Right lobe of liver (tissue), 6 donors: ENCODE measurements around the gene CRTC1. TPM values are rescaled to one million over a fixed set of nuclear protein-coding genes. Genes with fewer than 3 reads are reported as not detected.

Source experiments
- ATAC-seq, 4 donors: fragments of 200-7000 bp; cut with Tn5 transposase; one replicate each; pipeline ENCODE4 v1.9.1; 2020; ENCODE audit warnings: mild to moderate bottlenecking in 4 of 4, moderate library complexity in 4 of 4
- DNase-seq, 3 donors: peaks; one replicate each; pipeline ENCODE4 v3.0.0-alpha.2; 2020
- H3K27ac ChIP-seq, 3 donors: fragments of 200-600 bp; one replicate each; pipeline ENCODE4 v1.8.0; 2022
- H3K27me3 ChIP-seq, 2 donors: fragments of 200-600 bp; one replicate each; pipeline ENCODE4 v1.8.0; 2022
- H3K36me3 ChIP-seq, 4 donors: fragments of 200-600 bp; sonication (generic) in 1 of 4; one replicate each; pipeline versions ENCODE4 v1.5.1 to v1.8.0; 2017 to 2022; ENCODE audit warnings: control low read depth in 1 of 4
- H3K4me1 ChIP-seq, 4 donors: fragments of 200-600 bp; sonication (generic) in 1 of 4; one replicate each; pipeline versions ENCODE4 v1.5.1 to v1.8.0; 2017 to 2022; ENCODE audit warnings: control low read depth in 1 of 4
- H3K4me3 ChIP-seq, 3 donors: fragments of 200-600 bp; one replicate each; pipeline ENCODE4 v1.8.0; 2022
- H3K9me3 ChIP-seq, 4 donors: fragments of 200-600 bp; sonication (generic) in 1 of 4; one replicate each; pipeline versions ENCODE4 v1.5.1 to v1.8.0; 2017 to 2022; ENCODE audit warnings: control low read depth in 1 of 4
- POLR2A ChIP-seq: fragments of 450-650 bp; IDR thresholded peaks from one replicate; pipeline ENCODE4 v1.6.1; 2017; ENCODE audit warnings: antibody characterized with exemption, mild to moderate bottlenecking
- WGBS: methylation state at CpG from one replicate; pipeline ENCODE4 v1.1.6; 2018; ENCODE audit warnings: low coverage, low lambda C conversion rate; ENCODE audit not compliant: insufficient coverage; ENCODE audit errors: missing lambda C conversion rate; 5-methylcytosine and 5-hydroxymethylcytosine counted together
- intact Hi-C, 2 donors: fragments of 100-400 bp; cut with DNase I; formaldehyde crosslinking; loops; one replicate each; pipeline versions ENCODE4 v1.11.2 to v1.14.1; 2022
- total RNA-seq, 6 experiments: library from RNA; depleted of rRNA in 2 of 6; stranded (reverse); fragments of >200 nt in 2 of 6; fragmentation: NEBNext Ultra II Directional in 3 of 6; extraction: Animal tissue kit (Norgen Biotek cat#: 25700) in 3 of 6; gene quantifications; one replicate each; pipeline versions ENCODE4 v1.1.0 to v1.2.4, GENCODE V29; 2016 to 2023
- TF ChIP-seq, protein P1 (sequence below), 4 donors: fragments of 200-600 bp in 3 of 4; fragments of 450-650 bp in 1 of 4; IDR thresholded peaks; one replicate each; pipeline versions ENCODE4 v1.5.1 to v1.8.0; 2016 to 2022; ENCODE audit warnings: antibody characterized with exemption in 4 of 4, mild to moderate bottlenecking in 2 of 4
- donor health status: DM: no; HTN: yes; CAD: no.
- donor health status: DM: no; HTN: no; CAD: no.
- donor health status: DM: no; HTN: no; CAD: no.
- donor health status: DM: no; HTN: yes; CAD: no.
- donor health status: DM: no; HTN: yes; CAD: no.

The CRTC1 gene
- total RNA-seq, 6 experiments from 2014 or later, result 1.7 to 7.2 (median 4.9) TPM

DNA sequence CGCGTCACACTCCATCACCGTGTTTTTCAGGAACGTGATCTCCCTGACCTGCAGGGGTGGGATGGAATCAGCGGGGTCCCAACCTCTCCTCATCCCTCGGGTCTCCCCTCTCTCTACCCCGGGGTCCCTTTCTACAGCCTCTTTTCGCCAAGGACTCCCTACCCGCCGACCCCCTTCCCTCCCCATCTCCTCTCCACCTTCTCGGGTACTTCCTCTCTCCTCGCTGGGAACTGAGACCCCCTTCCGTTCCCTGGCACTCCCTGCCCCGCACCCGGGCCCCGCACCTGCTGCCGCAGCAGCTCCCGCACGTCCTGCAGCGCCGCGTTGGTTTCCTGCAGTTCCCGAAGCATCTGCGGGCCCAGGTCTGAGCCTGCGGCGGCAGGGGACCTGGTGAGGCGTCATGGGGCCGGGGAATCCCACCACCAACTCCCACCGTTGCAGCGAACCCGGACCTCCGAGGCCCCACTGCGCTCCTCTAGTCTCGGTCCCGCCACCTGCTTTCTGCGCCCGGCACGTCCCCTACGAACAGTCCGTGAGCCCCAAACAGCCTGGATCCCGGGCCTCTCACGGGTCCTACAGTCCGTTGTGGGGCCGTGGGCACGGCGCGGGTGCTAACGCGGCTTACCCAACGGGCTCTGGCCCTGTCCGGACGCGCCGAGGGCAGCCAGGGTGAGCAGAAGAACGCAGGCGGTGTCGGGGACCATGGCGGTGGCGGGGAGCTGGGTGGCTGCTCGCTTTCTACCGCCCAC, 107.3 kb downstream of the CRTC1 start, which contains the start of gene COMP:
TSS of gene COMP (minus strand) at position 740 of the 749 bp plus-strand sequence. CDS start at position 704, 36 bp downstream.
- Histone ChIP-seq H3K36me3 (no peaks in the 10 kb centered on the region), H3K4me3 (no peak within 1 kb of the TSS), H3K9me3 (no peaks in the 10 kb centered on the region), H3K27ac (no peak within 1 kb of the TSS), H3K4me1 (peaks cover 0 to 6% (median 0%) of the 10 kb centered on the region in 4 donors), H3K27me3 (peaks cover 20 to 41% of the 10 kb centered on the region in 2 donors)
- intact Hi-C loops, result no loop called here
- ATAC-seq (no peak), DNase-seq (peak in 1 of 3 donors; percentile 32)
- 4% methylated on average over 23 of the region's 61 CpGs for WGBS
- TF ChIP-seq POLR2A, result no peak
- TF ChIP-seq, protein P1, sequence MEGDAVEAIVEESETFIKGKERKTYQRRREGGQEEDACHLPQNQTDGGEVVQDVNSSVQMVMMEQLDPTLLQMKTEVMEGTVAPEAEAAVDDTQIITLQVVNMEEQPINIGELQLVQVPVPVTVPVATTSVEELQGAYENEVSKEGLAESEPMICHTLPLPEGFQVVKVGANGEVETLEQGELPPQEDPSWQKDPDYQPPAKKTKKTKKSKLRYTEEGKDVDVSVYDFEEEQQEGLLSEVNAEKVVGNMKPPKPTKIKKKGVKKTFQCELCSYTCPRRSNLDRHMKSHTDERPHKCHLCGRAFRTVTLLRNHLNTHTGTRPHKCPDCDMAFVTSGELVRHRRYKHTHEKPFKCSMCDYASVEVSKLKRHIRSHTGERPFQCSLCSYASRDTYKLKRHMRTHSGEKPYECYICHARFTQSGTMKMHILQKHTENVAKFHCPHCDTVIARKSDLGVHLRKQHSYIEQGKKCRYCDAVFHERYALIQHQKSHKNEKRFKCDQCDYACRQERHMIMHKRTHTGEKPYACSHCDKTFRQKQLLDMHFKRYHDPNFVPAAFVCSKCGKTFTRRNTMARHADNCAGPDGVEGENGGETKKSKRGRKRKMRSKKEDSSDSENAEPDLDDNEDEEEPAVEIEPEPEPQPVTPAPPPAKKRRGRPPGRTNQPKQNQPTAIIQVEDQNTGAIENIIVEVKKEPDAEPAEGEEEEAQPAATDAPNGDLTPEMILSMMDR (IDR thresholded peaks at IDR 0.05), result no peak

DNA sequence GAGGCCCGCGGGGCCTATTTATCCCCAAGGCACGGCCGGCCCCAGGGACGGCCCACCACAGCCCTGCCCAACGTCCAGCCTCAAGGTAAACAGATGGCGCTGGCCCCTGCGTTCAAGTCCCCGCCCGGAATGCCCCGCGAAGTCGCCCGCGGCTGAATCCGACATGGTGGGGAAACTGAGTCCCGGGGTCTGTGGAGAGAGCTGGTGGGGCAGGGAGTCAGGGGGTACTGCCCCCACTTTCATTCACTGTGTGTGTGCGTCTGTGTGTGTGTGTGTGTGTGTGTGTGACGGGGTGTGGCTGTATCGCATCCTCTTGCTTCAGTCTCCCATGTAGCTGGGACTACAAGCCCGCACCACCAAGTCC, 107.8 kb downstream of the CRTC1 start:
- ATAC-seq (no peak), DNase-seq (peak in 1 of 3 donors; percentile 33)
- intact Hi-C loops, result no loop called here
- no CpG with 5 or more reads among the region's 21 CpGs for WGBS
- Histone ChIP-seq H3K4me1 (peaks cover 0 to 6% (median 0%) of the 10 kb centered on the region in 4 donors), H3K4me3 (no peak overlapping the region), H3K27ac (no peak overlapping the region), H3K9me3 (no peaks in the 10 kb centered on the region), H3K27me3 (peaks cover 20 to 41% of the 10 kb centered on the region in 2 donors), H3K36me3 (no peaks in the 10 kb centered on the region)
- TF ChIP-seq, protein P1 (IDR thresholded peaks at IDR 0.05), result no peak
- TF ChIP-seq POLR2A, result no peak

DNA sequence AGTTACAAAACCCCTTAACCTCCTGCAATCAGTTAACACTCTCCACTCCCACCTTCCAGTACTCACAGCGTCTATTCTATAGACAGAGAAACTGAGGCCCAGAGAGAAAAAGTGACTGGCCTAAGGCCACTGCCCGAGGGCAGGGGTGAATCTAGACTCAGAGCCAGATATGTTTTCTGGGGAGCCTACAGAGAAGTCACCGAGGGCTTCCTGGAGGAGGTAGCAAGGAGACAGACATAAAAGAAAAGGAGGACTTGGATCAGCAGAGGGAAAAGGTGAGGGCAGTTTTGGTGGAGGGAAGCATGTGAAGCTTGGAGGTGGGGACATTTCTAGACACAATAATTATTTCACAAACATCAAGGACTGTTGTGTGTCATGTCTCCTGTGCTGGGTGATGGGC, 109.2 kb downstream of the CRTC1 start:
- WGBS, result 60% methylated on average over 1 of the region's 3 CpGs
- Histone ChIP-seq H3K4me3 (no peak overlapping the region), H3K36me3 (no peaks in the 10 kb centered on the region), H3K27me3 (peaks cover 15 to 32% of the 10 kb centered on the region in 2 donors), H3K9me3 (no peaks in the 10 kb centered on the region), H3K27ac (no peak overlapping the region), H3K4me1 (peaks cover 0 to 6% (median 0%) of the 10 kb centered on the region in 4 donors)
- ATAC-seq (no peak), DNase-seq (no peak)
- TF ChIP-seq POLR2A, result no peak
- TF ChIP-seq, protein P1 (IDR thresholded peaks at IDR 0.05), result no peak
- intact Hi-C loops, result no loop called here

DNA sequence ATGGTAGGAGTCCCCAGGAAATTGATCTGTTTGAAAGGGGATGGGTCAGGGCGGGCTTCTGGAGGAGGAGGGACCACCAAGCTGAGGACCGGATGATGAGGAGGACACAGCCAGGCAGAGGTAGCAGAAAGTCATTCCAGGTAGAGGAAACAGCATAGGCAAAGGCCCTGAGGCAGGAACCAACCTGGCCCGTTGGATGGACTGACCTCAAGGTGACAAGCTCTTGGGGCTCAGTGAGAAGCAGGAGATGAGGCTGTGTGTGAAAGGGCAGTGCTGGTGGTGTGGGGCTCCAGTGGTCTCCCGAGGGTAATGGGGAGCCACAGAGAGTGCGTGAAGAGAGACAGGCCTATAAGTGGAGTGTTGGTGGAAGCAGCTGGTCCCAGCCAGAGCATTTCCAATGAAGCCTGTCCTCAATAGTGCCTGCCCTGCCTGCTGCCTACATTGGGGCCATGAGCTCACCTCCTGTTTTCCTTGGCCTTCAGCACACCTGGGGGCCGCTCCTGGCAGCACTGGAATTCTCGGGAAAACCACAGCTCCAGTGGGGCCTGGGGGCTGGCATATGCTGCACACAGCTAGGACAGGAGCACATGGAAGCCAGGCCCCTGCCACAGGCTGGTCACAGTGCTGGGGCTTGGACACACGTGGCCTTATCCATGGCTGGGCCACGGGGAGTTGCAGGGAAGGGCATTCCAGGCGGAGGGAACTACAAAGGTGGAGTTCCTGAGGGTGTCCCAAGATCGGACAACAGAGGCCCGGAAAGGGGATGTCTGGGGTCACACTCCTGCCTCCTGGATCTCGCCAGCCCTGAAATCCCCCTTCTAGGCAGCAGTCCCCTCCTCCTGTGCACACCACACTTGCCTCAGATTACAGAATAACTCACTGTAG, 109.9 kb downstream of the CRTC1 start:
- no peaks in the 10 kb centered on the region for H3K9me3 ChIP-seq
- ATAC-seq (no peak), DNase-seq (no peak)
- H3K4me1 ChIP-seq, result peaks cover 0 to 6% (median 0%) of the 10 kb centered on the region in 4 donors
- no peak overlapping the region for H3K27ac ChIP-seq
- intact Hi-C loops, result no loop called here
- H3K27me3 ChIP-seq, result peaks cover 7 to 26% of the 10 kb centered on the region in 2 donors
- WGBS, result 71% methylated on average over 9 of the region's 13 CpGs
- no peaks in the 10 kb centered on the region for H3K36me3 ChIP-seq
- H3K4me3 ChIP-seq, result no peak overlapping the region
- TF ChIP-seq, protein P1 (IDR thresholded peaks at IDR 0.05), result no peak
- TF ChIP-seq POLR2A, result no peak
